ENCODE data around the gene GPR150. TPM values are rescaled to one million over a fixed set of nuclear protein-coding genes. Genes with fewer than 3 reads are reported as not detected.

GPR150 gene
- total and polyA plus RNA-seq, 9 of the 15 experiments (the other 6 are each of a cell fraction or from before 2014, with no cell fraction given) = not detected

- TF ChIP-seq FOXP1 (CRISPR knock-in tag; IDR thresholded peaks at IDR 0.05) (no peak), ATF7 (IDR thresholded peaks at IDR 0.05) (peak; percentile 68; the same call in 1 of the 2 replicates), ZNF609 (CRISPR knock-in tag; IDR thresholded peaks at IDR 0.05; ENCODE audit: borderline replicate concordance) (no peak), HNRNPH1 (optimal IDR thresholded peaks at IDR 0.05; ENCODE audit: low read depth, low read length) (no peak), SMAD3 (CRISPR knock-in tag; conservative IDR thresholded peaks at IDR 0.05) (0 out of 2 replicates have a peak, but pooled peaks have one; percentile 36), SIN3B (IDR thresholded peaks at IDR 0.05; ENCODE audit: low read depth) (no peak), ZNF280A (IDR thresholded peaks at IDR 0.05; ENCODE audit: low read depth, partially characterized antibody) (no peak), ZNF175 (CRISPR knock-in tag; IDR thresholded peaks at IDR 0.05; ENCODE audit: low read depth) (peak; percentile 33; the same call in 1 of the 2 replicates), U2AF1 (optimal IDR thresholded peaks at IDR 0.05; ENCODE audit: low read depth, low read length) (no peak), ZNF398 (CRISPR knock-in tag; IDR thresholded peaks at IDR 0.05) (no peak), EHMT2 (IDR thresholded peaks at IDR 0.05) (no peak), CREBBP (IDR thresholded peaks at IDR 0.05; ENCODE audit: low read depth, low read length) (no peak), PTBP1 (IDR thresholded peaks at IDR 0.05; ENCODE audit: low read depth, low read length) (no peak), TSHZ1 (CRISPR knock-in tag; IDR thresholded peaks at IDR 0.05) (no peak)
These were observed 28.3 kb downstream of the GPR150 start (continued) for GRCh38 chr5:95647886-95648860.
